Lower lobe of right lung (tissue), 2 donors: ENCODE data around the gene SLC38A2. TPM values are rescaled to one million over a fixed set of nuclear protein-coding genes. Genes with fewer than 3 reads are reported as not detected.

ENCODE experiments used
- ATAC-seq, 2 donors: fragments of 200-7000 bp; cut with Tn5 transposase; one replicate each; pipeline ENCODE4 v1.9.1; 2020 to 2022; ENCODE audit warnings: mild to moderate bottlenecking in 2 of 2, moderate library complexity in 2 of 2
- DNase-seq: peaks from one replicate; pipeline ENCODE4 v3.0.0-alpha.2; 2020
- H3K27ac ChIP-seq: fragments of 200-600 bp; one replicate; pipeline ENCODE4 v1.8.0; 2022
- H3K27me3 ChIP-seq: fragments of 200-600 bp; one replicate; pipeline ENCODE4 v1.8.0; 2022; ENCODE audit warnings: low read depth
- H3K36me3 ChIP-seq: fragments of 200-600 bp; one replicate; pipeline ENCODE4 v1.8.0; 2022; ENCODE audit warnings: mild to moderate bottlenecking
- H3K4me1 ChIP-seq: fragments of 200-600 bp; one replicate; pipeline ENCODE4 v1.8.0; 2022
- H3K4me3 ChIP-seq: fragments of 200-600 bp; one replicate; pipeline ENCODE4 v1.8.0; 2022; ENCODE audit warnings: mild to moderate bottlenecking
- H3K9me3 ChIP-seq: fragments of 200-600 bp; one replicate; pipeline ENCODE4 v1.8.0; 2022
- CTCF ChIP-seq: fragments of 200-600 bp; IDR thresholded peaks from one replicate; pipeline ENCODE4 v1.8.0; 2022; ENCODE audit warnings: antibody characterized with exemption, mild to moderate bottlenecking
- intact Hi-C: fragments of 100-400 bp; cut with DNase I; formaldehyde crosslinking; loops from one replicate; pipeline ENCODE4 v1.11.0; 2022
- total RNA-seq: library from RNA; stranded (reverse); fragmentation: NEBNext Ultra II Directional; extraction: Animal tissue kit (Norgen Biotek cat#: 25700); gene quantifications from one replicate; pipeline ENCODE4 v1.2.1, GENCODE V29; 2021
- donor health status: DM: no; HTN: yes; CAD: no; lungs with severe emphysema.

The SLC38A2 gene
- total RNA-seq, 1 donor from 2014 or later = 284 TPM

DNA sequence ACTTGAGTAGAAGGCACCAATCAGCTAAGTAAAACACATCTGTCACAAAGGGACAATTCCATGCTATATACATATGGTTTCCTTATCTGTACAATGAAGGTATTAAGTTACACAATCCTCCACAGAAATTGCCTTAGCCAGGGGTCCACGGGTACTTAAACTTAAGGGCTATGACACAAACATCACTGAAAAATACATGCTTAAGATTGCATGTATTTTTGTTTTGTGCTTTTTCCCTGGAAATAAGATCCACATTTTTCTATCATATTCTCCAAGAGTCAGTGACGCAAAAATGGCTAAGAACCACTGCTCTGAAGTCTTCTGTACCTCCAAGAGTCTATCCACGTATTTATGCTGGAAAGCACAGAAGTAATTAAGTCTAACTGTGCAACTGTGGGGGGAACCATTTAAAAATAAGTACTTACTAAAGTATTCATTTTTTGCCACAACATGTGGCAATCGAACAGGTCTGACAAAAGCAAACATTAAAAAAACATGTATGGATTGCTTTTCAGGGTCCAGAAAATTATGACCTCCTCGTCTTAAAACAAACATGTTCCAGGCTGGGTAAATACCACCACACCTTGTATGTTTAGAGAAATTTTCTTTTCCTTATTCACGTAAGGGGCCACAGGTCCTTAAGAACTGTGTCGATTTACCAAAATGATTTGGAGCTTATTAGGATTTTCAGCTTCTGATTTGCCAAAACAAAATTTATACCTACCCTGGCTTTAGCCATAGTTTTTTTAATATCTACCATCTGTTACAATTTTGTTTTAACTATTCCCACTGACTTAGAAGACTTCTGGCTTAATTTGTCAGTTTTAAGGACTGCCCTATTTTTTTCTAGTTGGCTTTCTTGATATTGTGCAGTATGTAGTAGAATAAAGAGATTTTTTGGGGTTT, 2.8 kb downstream of the SLC38A2 start:
- ATAC-seq (no peak), DNase-seq (no peak)
- no peaks in the 10 kb centered on the region for H3K9me3 ChIP-seq
- H3K4me1 ChIP-seq = peaks cover 71% of the 10 kb centered on the region
- H3K27me3 ChIP-seq = no peaks in the 10 kb centered on the region
- peaks cover 65% of the 10 kb centered on the region for H3K36me3 ChIP-seq
- TF ChIP-seq CTCF = no peak
- H3K27ac ChIP-seq = peak overlapping the region; percentile 92
- intact Hi-C loops = no loop called here
- H3K4me3 ChIP-seq = peak overlapping the region; percentile 90

DNA sequence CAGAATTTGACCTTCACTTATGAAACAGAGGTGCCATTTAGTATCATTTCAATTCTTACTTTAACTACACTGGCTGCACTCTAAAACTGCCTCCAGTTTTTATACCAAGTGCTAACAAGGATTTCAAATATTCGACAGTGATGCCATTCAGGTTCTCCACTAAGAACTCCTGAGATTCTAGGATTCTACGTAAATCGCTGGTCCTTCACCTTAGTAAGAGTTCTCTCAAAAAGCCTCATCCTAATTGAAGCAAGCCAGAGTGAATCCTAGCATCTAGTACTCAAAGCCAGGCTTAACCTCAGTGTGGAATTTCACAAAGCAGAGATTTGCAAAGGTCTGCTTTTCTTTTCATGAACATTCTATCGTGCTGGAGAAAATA, 3.5 kb downstream of the SLC38A2 start:
- intact Hi-C loops = no loop called here
- Histone ChIP-seq H3K27ac (peak overlapping the region; percentile 92), H3K9me3 (no peaks in the 10 kb centered on the region), H3K4me3 (peak overlapping the region; percentile 90), H3K36me3 (peaks cover 71% of the 10 kb centered on the region), H3K4me1 (peaks cover 72% of the 10 kb centered on the region), H3K27me3 (no peaks in the 10 kb centered on the region)
- no peak for TF ChIP-seq CTCF
- DNase-seq (no peak), ATAC-seq (no peak)

DNA sequence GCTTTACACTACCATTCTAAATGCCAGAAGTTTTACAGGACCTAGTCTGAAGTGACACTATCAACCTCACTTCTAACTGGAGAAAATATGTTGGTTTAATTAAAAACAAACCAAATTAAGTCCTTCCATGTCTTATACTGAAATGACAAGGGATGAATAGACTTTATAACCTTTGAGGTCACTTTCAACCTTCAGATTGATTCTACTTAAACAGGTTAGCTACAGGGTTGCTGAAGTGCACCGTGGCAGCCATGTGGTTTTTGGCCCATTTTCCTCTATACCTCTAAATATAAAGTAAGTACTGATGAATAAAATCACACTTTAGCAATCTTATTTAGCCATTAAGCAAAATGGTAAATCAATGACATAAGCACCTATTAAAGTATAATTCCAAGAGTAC, 3.9 kb downstream of the SLC38A2 start:
- Histone ChIP-seq H3K4me1 (peaks cover 71% of the 10 kb centered on the region), H3K27me3 (no peaks in the 10 kb centered on the region), H3K36me3 (peaks cover 75% of the 10 kb centered on the region), H3K27ac (peak overlapping the region; percentile 92), H3K9me3 (no peaks in the 10 kb centered on the region), H3K4me3 (peak overlapping the region; percentile 90)
- intact Hi-C loops = no loop called here
- no peak for TF ChIP-seq CTCF
- DNase-seq (no peak), ATAC-seq (no peak)

DNA sequence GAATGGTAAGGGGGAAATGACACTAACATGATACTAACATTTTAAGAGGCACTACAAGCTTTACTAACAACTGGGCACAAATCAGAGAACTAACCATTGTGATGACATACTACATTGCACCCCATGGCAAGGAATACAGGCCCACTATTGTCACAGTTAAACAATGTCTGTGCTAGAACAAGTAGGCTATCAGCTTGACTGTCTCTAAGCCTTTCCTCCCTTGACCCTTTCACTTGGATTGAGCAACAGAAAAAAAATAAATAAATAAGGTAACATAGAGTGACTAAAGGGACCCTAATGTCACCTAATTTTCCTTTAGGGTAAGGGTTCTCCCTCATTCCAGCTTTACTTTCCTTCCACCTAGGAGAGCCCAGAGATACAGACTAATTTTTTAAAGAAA, 4.4 kb downstream of the SLC38A2 start:
- H3K27ac ChIP-seq = peak overlapping the region; percentile 92
- ATAC-seq (no peak), DNase-seq (no peak)
- H3K9me3 ChIP-seq = no peaks in the 10 kb centered on the region
- H3K27me3 ChIP-seq = no peaks in the 10 kb centered on the region
- peaks cover 67% of the 10 kb centered on the region for H3K4me1 ChIP-seq
- intact Hi-C loops = no loop called here
- no peak for TF ChIP-seq CTCF
- peak overlapping the region; percentile 90 for H3K4me3 ChIP-seq
- H3K36me3 ChIP-seq = peaks cover 80% of the 10 kb centered on the region

GRCh38 chr12:46367351-46368029, 5.1 kb downstream of the SLC38A2 start:
- Histone ChIP-seq H3K36me3 (peaks cover 87% of the 10 kb centered on the region), H3K4me1 (peaks cover 69% of the 10 kb centered on the region), H3K27me3 (no peaks in the 10 kb centered on the region), H3K27ac (peak overlapping the region; percentile 4), H3K4me3 (peak overlapping the region; percentile 90), H3K9me3 (no peaks in the 10 kb centered on the region)
- intact Hi-C loops = no loop called here
- TF ChIP-seq CTCF = no peak
- no peak for DNase-seq
- ATAC-seq = no peak
